ENCODE results near the gene ASPG. TPM values are rescaled to one million over a fixed set of nuclear protein-coding genes. Genes with fewer than 3 reads are reported as not detected.
A peak's percentile ranks its signal among the peaks of the same experiment; 100 is the strongest.

ASPG gene
- total RNA-seq, 1 donor from 2014 or later = not detected

DNA sequence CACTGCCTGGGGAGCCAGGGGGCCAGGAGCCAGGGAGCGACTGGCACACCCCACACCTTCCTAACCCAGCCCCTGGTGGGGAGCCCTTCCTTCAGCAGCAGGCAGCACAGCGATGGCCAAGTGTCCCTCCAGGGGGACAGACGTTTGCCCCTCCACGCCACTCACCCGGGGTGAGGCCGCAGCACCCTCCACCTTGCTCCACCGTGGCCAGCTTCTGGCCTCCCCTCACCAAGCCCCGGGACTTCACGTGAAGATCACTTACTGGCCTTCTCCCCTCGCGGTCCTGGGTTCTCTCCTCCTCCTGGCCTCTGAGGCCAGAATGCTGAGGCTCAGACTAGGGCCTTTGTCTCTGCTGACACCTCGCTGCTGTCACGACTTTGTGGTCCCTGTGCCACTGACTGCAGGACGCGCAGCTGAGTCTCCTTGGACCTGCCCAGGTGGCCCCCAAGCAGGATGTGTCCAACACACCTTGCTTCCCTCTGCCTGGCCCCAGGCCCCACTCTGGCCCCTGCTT, 3.5 kb upstream of the ASPG start:
- Histone ChIP-seq H3K9me3 (no peaks in the 10 kb centered on the region), H3K27me3 (peaks cover 9% of the 10 kb centered on the region), H3K36me3 (no peaks in the 10 kb centered on the region), H3K4me3 (no peak overlapping the region), H3K27ac (no peak overlapping the region), H3K4me1 (no peaks in the 10 kb centered on the region)
- intact Hi-C loops (cut with DNase I) = loop anchor here (5.0 to 10.0 kb wide), 2 partner anchors 480 to 553 kb away; no protein-coding TSS in a partner anchor
- DNase-seq (ENCODE audit: low spot score in 2 of 2) = no peak
- TF ChIP-seq, protein P1, sequence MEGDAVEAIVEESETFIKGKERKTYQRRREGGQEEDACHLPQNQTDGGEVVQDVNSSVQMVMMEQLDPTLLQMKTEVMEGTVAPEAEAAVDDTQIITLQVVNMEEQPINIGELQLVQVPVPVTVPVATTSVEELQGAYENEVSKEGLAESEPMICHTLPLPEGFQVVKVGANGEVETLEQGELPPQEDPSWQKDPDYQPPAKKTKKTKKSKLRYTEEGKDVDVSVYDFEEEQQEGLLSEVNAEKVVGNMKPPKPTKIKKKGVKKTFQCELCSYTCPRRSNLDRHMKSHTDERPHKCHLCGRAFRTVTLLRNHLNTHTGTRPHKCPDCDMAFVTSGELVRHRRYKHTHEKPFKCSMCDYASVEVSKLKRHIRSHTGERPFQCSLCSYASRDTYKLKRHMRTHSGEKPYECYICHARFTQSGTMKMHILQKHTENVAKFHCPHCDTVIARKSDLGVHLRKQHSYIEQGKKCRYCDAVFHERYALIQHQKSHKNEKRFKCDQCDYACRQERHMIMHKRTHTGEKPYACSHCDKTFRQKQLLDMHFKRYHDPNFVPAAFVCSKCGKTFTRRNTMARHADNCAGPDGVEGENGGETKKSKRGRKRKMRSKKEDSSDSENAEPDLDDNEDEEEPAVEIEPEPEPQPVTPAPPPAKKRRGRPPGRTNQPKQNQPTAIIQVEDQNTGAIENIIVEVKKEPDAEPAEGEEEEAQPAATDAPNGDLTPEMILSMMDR (IDR thresholded peaks at IDR 0.05) = no peak

DNA sequence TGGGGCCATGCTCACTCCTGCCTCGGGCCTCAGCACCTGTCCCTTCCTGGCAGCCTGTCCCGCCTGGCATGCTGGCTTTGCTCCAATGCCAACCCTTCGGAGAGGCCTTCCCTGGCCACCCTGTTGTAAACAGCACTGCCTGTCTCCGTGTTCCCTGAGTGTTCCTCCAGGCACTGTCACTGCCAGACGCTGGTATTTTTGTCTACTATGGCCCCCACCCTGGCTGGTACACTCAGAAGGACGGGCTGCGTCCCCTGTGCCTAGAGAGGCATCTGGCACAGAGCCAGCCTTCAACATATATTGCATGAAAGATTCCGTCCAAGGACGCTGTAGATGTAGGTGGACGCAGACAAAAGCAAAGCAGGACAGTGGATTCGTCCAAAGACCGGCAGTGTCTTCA, 2.7 kb upstream of the ASPG start:
- Histone ChIP-seq H3K4me1 (no peaks in the 10 kb centered on the region), H3K36me3 (no peaks in the 10 kb centered on the region), H3K9me3 (no peaks in the 10 kb centered on the region), H3K27ac (no peak overlapping the region), H3K27me3 (peaks cover 9% of the 10 kb centered on the region), H3K4me3 (no peak overlapping the region)
- TF ChIP-seq, protein P1 (IDR thresholded peaks at IDR 0.05) = no peak
- intact Hi-C loops (cut with DNase I) = loop anchor here (5.0 to 10.0 kb wide), 2 partner anchors 479 to 552 kb away; no protein-coding TSS in a partner anchor
- DNase-seq (ENCODE audit: low spot score in 2 of 2) = no peak

DNA sequence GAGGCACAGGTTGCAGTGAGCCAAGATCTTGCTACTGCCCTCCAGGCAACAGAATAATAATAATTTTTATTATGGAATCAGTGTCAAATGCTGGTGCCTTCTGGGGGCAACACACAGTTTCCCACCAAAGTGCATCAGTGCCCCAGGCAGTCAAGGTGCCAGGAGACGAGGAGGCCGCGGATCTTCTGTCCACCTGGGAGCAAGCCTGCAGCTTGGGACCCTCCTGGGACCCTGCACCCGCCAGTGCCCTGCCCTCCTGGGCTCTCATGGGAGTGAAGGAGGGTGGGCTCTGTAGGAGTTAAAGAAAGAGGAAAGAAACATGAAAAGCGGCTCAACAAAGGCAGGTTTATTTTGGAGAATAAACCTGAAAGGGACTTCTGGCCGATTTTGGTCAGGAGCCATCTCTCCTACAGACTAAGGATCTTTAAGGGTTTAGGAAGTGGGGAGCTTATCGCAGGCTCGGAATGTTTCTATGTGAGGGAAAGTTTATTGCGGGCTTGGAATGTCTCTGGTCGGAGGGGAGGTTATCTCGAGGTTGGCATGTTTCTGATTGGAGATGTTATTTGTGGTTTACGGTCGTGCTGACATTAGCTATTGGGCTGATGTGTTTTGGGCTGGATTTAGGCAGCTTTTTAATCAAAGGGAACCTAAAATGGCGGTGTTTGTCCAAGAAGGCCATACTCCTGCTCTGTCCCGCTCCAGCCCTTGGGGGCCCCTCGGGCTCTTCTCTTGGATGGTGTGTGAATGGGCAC, 1.1 kb upstream of the ASPG start:
- TF ChIP-seq, protein P1 (IDR thresholded peaks at IDR 0.05) = no peak
- Histone ChIP-seq H3K9me3 (no peaks in the 10 kb centered on the region), H3K4me3 (no peak overlapping the region), H3K36me3 (no peaks in the 10 kb centered on the region), H3K27ac (no peak overlapping the region), H3K4me1 (no peaks in the 10 kb centered on the region), H3K27me3 (peaks cover 9% of the 10 kb centered on the region)
- no peak for DNase-seq (ENCODE audit: low spot score in 2 of 2)
- intact Hi-C loops (cut with DNase I) = loop anchor here (5.0 to 10.0 kb wide), 2 partner anchors 478 to 550 kb away; no protein-coding TSS in a partner anchor

DNA sequence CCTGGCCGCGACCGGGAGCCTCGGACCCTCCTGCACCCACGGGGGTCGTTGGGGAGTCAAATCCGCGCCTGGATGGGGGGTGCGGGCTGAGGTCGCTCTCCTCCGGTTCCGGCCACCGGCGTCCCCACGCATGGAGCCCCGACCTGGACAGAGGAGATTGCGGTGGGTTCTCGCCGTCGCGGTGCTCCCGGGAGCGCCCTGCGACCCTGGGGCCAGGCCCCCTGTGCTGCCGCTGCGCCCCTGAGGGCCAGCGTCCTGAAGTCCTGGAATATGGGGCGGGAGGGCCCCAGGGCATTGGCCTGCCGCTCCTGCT, 345 bp downstream of the ASPG start:
- H3K27me3 ChIP-seq = peaks cover 9% of the 10 kb centered on the region
- TF ChIP-seq, protein P1 (IDR thresholded peaks at IDR 0.05) = no peak
- peak overlapping the region; percentile 17 to 39 for H3K4me3 ChIP-seq
- H3K36me3 ChIP-seq = no peaks in the 10 kb centered on the region
- no peaks in the 10 kb centered on the region for H3K4me1 ChIP-seq
- intact Hi-C loops (cut with DNase I) = loop anchor here (10.0 kb wide), 1 partner anchor 549 kb away; no protein-coding TSS in a partner anchor
- H3K9me3 ChIP-seq = no peaks in the 10 kb centered on the region
- H3K27ac ChIP-seq = no peak overlapping the region
- no peak for DNase-seq (ENCODE audit: low spot score in 2 of 2)

DNA sequence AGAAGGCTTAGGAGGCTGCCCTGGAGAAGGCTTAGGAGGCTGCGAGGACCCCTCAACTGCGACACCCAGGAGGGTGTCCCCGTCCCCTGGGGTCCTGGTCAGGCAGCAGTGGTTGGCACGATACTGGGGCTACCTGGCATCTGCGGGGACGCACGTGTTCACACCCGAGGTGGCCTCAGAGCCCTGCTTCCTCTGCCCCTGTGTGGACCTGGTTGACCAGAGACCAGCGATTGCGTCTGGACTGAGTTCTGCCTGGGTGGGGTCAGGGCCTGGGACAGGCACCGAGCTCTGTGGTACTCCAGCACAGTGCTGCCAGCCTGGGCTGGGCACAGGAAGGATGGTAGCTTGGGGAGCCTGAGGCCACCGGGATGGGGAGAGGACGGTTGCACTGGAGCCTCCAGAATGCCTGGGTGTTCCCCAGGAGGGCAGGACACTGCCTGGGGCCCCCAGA, 735 bp downstream of the ASPG start:
- no peak overlapping the region for H3K27ac ChIP-seq
- H3K4me1 ChIP-seq = no peaks in the 10 kb centered on the region
- H3K27me3 ChIP-seq = peaks cover 9% of the 10 kb centered on the region
- intact Hi-C loops (cut with DNase I) = loop anchor here (10.0 kb wide), 1 partner anchor 549 kb away; no protein-coding TSS in a partner anchor
- no peaks in the 10 kb centered on the region for H3K36me3 ChIP-seq
- DNase-seq (ENCODE audit: low spot score in 2 of 2) = no peak
- no peaks in the 10 kb centered on the region for H3K9me3 ChIP-seq
- TF ChIP-seq, protein P1 (IDR thresholded peaks at IDR 0.05) = no peak
- no peak overlapping the region for H3K4me3 ChIP-seq

Data from ascending aorta (tissue), 2 donors.